Liver (tissue), 9 donors: ENCODE results near the gene HEYL. TPM values are rescaled to one million over a fixed set of nuclear protein-coding genes. Genes with fewer than 3 reads are reported as not detected.

Experiments used
- DNase-seq: peaks from one replicate; pipeline ENCODE4 v3.0.0-alpha.2; 2017; ENCODE audit warnings: low spot score
- H3K27ac ChIP-seq, 2 donors: one replicate each; pipeline ENCODE4 v1.7.0; 2013; ENCODE audit warnings: inconsistent platforms in 2 of 2, low read length in 2 of 2, control low read depth in 1 of 2, low read depth in 1 of 2, mild to moderate bottlenecking in 1 of 2
- H3K27me3 ChIP-seq, 4 donors: one replicate each; pipeline versions ENCODE4 v1.6.1 to v1.7.0; 2013; ENCODE audit warnings: low read length in 3 of 4, inconsistent platforms in 1 of 4, mild to moderate bottlenecking in 1 of 4, moderate library complexity in 1 of 4; ENCODE audit not compliant: control insufficient read depth in 4 of 4, insufficient read depth in 4 of 4
- H3K36me3 ChIP-seq, 4 donors: one replicate each; pipeline versions ENCODE4 v1.6.1 to v1.7.0; 2013; ENCODE audit warnings: low read length in 3 of 4, mild to moderate bottlenecking in 3 of 4, low read depth in 1 of 4, moderate library complexity in 1 of 4; ENCODE audit not compliant: control insufficient read depth in 4 of 4, insufficient read depth in 3 of 4
- H3K4me1 ChIP-seq, 4 donors: one replicate each; pipeline versions ENCODE4 v1.6.1 to v1.7.0; 2013; ENCODE audit warnings: low read length in 3 of 4, mild to moderate bottlenecking in 3 of 4, moderate library complexity in 1 of 4; ENCODE audit not compliant: control insufficient read depth in 4 of 4, insufficient read depth in 4 of 4
- H3K4me3 ChIP-seq, 3 donors: one replicate each; pipeline versions ENCODE4 v1.6.1 to v1.7.0; 2013; ENCODE audit warnings: low read length in 3 of 3, control low read depth in 1 of 3, low read depth in 1 of 3, mild to moderate bottlenecking in 1 of 3
- H3K9ac ChIP-seq, 2 donors: one replicate each; pipeline ENCODE4 v1.7.0; 2013; ENCODE audit warnings: low read length in 2 of 2, mild to moderate bottlenecking in 2 of 2, moderate library complexity in 2 of 2, control low read depth in 1 of 2, low read depth in 1 of 2
- H3K9me3 ChIP-seq, 4 donors: one replicate each; pipeline versions ENCODE4 v1.6.1 to v1.7.0; 2013; ENCODE audit warnings: low read length in 3 of 4; ENCODE audit not compliant: control insufficient read depth in 4 of 4
- EGR1 ChIP-seq, 2 donors: IDR thresholded peaks; 2 replicates each; pipeline ENCODE4 v1.6.1; 2016 to 2018; ENCODE audit warnings: antibody characterized with exemption in 2 of 2, low read depth in 2 of 2
- FOXA1 ChIP-seq: IDR thresholded peaks from 2 replicates; pipeline ENCODE4 v1.6.1; 2016; ENCODE audit warnings: antibody characterized with exemption
- FOXA2 ChIP-seq: IDR thresholded peaks from 2 replicates; pipeline ENCODE4 v1.6.1; 2016; ENCODE audit warnings: antibody characterized with exemption
- GABPA ChIP-seq, 2 donors: IDR thresholded peaks in 1 of 2; conservative IDR thresholded peaks in 1 of 2; 2 replicates each; pipeline ENCODE4 v1.6.1; 2016; ENCODE audit warnings: antibody characterized with exemption in 2 of 2, mild to moderate bottlenecking in 1 of 2, moderate library complexity in 1 of 2
- HNF4A ChIP-seq, 2 donors: conservative IDR thresholded peaks; 2 replicates each; pipeline ENCODE4 v1.6.1; 2016; ENCODE audit warnings: antibody characterized with exemption in 2 of 2, mild to moderate bottlenecking in 2 of 2
- HNF4G ChIP-seq: IDR thresholded peaks from 2 replicates; pipeline ENCODE4 v1.6.1; 2016; ENCODE audit warnings: antibody characterized with exemption
- JUND ChIP-seq, 2 donors: IDR thresholded peaks; 2 replicates each; pipeline ENCODE4 v1.6.1; 2016; ENCODE audit warnings: antibody characterized with exemption in 2 of 2
- NR2F2 ChIP-seq: IDR thresholded peaks from 2 replicates; pipeline ENCODE4 v1.6.1; 2016; ENCODE audit warnings: antibody characterized with exemption
- RAD21 ChIP-seq, 2 donors: IDR thresholded peaks; 2 replicates each; pipeline ENCODE4 v1.6.1; 2016; ENCODE audit warnings: antibody characterized with exemption in 2 of 2, mild to moderate bottlenecking in 2 of 2
- RXRA ChIP-seq, 2 donors: IDR thresholded peaks; 2 replicates each; pipeline ENCODE4 v1.6.1; 2017 to 2018; ENCODE audit warnings: antibody characterized with exemption in 2 of 2, mild to moderate bottlenecking in 1 of 2
- SP1 ChIP-seq: IDR thresholded peaks from 2 replicates; pipeline ENCODE4 v1.6.1; 2018; ENCODE audit warnings: antibody characterized with exemption, mild to moderate bottlenecking
- TAF1 ChIP-seq: conservative IDR thresholded peaks from 2 replicates; pipeline ENCODE4 v1.6.1; 2016; ENCODE audit warnings: antibody characterized with exemption, mild to moderate bottlenecking
- YY1 ChIP-seq: IDR thresholded peaks from 2 replicates; pipeline ENCODE4 v1.6.1; 2016; ENCODE audit warnings: antibody characterized with exemption, mild to moderate bottlenecking
- WGBS: extraction: QIAGEN DNeasy Blood & Tissue Kit; methylation state at CpG from one replicate; pipeline ENCODE4 v1.1.7; 2013; 5-methylcytosine and 5-hydroxymethylcytosine counted together
- polyA plus RNA-seq, 2 donors: library from polyadenylated mRNA; stranded (reverse) in 1 of 2; unstranded in 1 of 2; fragments of 200-250 nt in 1 of 2; fragments of >200 nt in 1 of 2; fragmentation: Nextera tagmentation in 1 of 2; extraction: Ambion mirVana in 1 of 2; gene quantifications; one replicate each; pipeline versions ENCODE4 v1.2.1 to v1.2.3, GENCODE V29; 2013 to 2015
- total RNA-seq, 2 donors: library from RNA; depleted of rRNA; stranded (reverse); fragments of >200 nt; gene quantifications; one replicate each; pipeline ENCODE4 v1.2.3, GENCODE V29; 2014
- TF ChIP-seq, protein P1 (sequence below): IDR thresholded peaks from 2 replicates; pipeline ENCODE4 v1.6.1; 2016; ENCODE audit warnings: antibody characterized with exemption
- TF ChIP-seq, protein P2 (sequence below): IDR thresholded peaks from 2 replicates; pipeline ENCODE4 v1.6.1; 2016; ENCODE audit warnings: antibody characterized with exemption
- TF ChIP-seq, protein P3 (sequence below): IDR thresholded peaks from 2 replicates; pipeline ENCODE4 v1.6.1; 2016; ENCODE audit warnings: antibody characterized with exemption
- TF ChIP-seq, protein P4 (sequence below): fragments of 150-350 bp; IDR thresholded peaks from 2 replicates; pipeline ENCODE4 v1.5.1; 2017; ENCODE audit warnings: improper control_type of control experiment, low read depth, low read length; ENCODE audit not compliant: missing input control
- donor health status: healthy.
- donor health status: healthy.
- donor health status: healthy.
- donor health status: healthy.
- donor health status: healthy.

HEYL gene
- total and polyA plus RNA-seq, 4 donors, result 0.61 to 1.7 (median 1.2) TPM

DNA sequence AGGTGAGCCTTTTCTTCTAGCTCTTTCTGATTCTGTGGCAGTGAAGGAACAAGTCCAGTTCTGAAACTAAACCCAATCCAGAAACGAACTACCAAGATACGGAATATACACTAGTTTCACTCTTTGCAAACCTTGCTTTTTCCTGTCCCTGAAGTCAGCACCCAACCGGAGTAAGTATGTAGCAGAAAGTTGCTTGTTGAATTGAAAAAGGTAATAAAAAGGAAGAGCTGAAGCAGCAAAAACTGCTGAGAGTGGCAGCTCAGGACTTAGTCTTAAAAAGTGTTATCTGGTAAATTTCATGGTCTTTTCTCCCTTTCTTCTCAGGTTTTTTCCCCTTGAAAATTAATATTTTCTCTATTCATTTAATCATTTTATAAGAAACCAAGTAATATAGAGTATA, 41.9 kb upstream of the HEYL start:
- no peak for TF ChIP-seq NR2F2
- TF ChIP-seq EGR1 (IDR thresholded peaks at IDR 0.05; ENCODE audit: low read depth in 2 of 2), result no peak
- no peak for TF ChIP-seq RAD21 (IDR thresholded peaks at IDR 0.05)
- TF ChIP-seq, protein P1, sequence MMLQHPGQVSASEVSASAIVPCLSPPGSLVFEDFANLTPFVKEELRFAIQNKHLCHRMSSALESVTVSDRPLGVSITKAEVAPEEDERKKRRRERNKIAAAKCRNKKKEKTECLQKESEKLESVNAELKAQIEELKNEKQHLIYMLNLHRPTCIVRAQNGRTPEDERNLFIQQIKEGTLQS, result no peak
- no peak for TF ChIP-seq FOXA2
- no peak for TF ChIP-seq FOXA1
- WGBS, result 73% methylated on average over 3 of the region's 3 CpGs
- Histone ChIP-seq H3K27ac (no peak overlapping the region), H3K27me3 (peaks cover 0 to 7% (median 1%) of the 10 kb centered on the region in 4 donors), H3K4me3 (no peak overlapping the region), H3K9me3 (no peaks in the 10 kb centered on the region), H3K9ac (no peak overlapping the region), H3K36me3 (no peaks in the 10 kb centered on the region), H3K4me1 (no peaks in the 10 kb centered on the region)
- DNase-seq, result no peak

DNA sequence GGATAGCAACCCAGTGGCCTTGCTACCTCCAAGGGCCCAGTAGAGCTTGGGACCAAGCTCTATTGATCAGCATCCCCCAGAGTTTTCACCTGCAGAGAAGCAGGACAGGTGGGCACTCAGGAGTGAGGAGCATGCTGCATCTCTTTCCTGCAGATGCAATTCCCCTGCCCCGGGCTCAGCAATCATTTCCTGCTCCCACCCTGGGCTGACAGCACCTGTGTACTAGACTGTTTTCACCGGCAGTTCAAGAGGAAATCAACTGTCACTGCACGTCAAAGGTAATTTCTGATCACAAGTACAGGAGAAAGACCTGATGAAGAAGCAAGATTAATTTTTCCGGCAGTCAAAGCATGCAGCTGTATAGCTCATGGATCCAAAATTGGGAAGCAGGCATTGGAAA, 41.3 kb upstream of the HEYL start:
- H3K4me3 ChIP-seq, result no peak overlapping the region
- TF ChIP-seq NR2F2 (no peak), FOXA2 (no peak), YY1 (no peak), JUND (IDR thresholded peaks at IDR 0.05) (no peak), SP1 (no peak)
- TF ChIP-seq, protein P2, sequence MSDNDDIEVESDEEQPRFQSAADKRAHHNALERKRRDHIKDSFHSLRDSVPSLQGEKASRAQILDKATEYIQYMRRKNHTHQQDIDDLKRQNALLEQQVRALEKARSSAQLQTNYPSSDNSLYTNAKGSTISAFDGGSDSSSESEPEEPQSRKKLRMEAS, result no peak
- no peak overlapping the region for H3K27ac ChIP-seq
- no peak for DNase-seq
- no peak overlapping the region for H3K9ac ChIP-seq
- H3K4me1 ChIP-seq, result no peaks in the 10 kb centered on the region
- H3K9me3 ChIP-seq, result no peaks in the 10 kb centered on the region
- H3K27me3 ChIP-seq, result peaks cover 0 to 7% (median 1%) of the 10 kb centered on the region in 4 donors
- H3K36me3 ChIP-seq, result no peaks in the 10 kb centered on the region
- 74% methylated on average over 4 of the region's 4 CpGs for WGBS

DNA sequence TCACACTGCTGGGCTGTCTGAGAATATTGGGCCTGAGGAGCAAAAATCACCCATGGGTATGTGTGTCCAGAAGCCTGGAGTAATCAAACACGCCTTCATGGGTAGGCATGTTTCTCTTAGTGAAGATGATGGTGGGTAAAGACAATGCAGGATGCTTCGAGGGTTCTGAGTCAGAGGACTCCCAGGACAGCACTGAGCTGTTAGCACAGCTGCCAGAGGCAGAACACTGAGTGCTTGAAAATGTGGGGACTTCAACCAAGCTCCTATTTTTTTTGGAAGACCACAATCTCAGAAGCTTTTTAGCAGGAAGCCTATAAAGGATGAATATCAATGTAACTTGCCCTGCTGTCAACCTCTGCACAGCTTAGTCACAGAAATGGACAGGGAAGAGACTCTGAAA, 40.4 kb upstream of the HEYL start:
- Histone ChIP-seq H3K4me3 (no peak overlapping the region), H3K27me3 (peaks cover 0 to 5% (median 1%) of the 10 kb centered on the region in 4 donors), H3K9me3 (no peaks in the 10 kb centered on the region), H3K27ac (no peak overlapping the region), H3K36me3 (no peaks in the 10 kb centered on the region), H3K9ac (no peak overlapping the region), H3K4me1 (no peaks in the 10 kb centered on the region)
- DNase-seq, result no peak
- TF ChIP-seq EGR1 (IDR thresholded peaks at IDR 0.05; ENCODE audit: low read depth in 2 of 2) (no peak), HNF4A (conservative IDR thresholded peaks at IDR 0.05) (no peak), HNF4G (no peak)
- WGBS, result 58% methylated on average over 2 of the region's 2 CpGs

DNA sequence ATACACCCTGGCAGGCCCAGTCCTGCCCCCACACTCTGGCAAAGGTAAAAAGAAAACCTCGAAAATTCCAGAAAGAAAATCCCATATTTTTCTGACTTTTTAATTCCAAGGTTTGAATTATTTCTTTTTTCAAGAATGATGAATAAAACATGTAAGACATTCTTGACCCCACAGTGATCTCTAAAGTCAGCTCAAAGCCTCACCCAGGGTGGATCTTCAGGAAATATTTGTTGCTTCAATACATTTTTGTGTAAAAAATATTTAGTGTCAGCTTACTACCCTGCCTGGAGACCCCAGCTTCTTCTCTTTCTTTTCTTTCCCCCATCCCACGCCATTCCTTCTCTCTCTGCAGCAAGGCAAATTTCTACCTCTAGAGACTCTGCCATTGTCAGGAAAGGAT, 39.4 kb upstream of the HEYL start:
- WGBS, result 75% methylated on average over 2 of the region's 2 CpGs
- Histone ChIP-seq H3K4me1 (no peaks in the 10 kb centered on the region), H3K27ac (no peak overlapping the region), H3K9me3 (no peaks in the 10 kb centered on the region), H3K27me3 (peaks cover 0 to 2% (median 0%) of the 10 kb centered on the region in 4 donors), H3K9ac (no peak overlapping the region), H3K36me3 (no peaks in the 10 kb centered on the region), H3K4me3 (no peak overlapping the region)
- DNase-seq, result no peak
- TF ChIP-seq NR2F2 (no peak), EGR1 (IDR thresholded peaks at IDR 0.05; ENCODE audit: low read depth in 2 of 2) (no peak), TAF1 (no peak), YY1 (no peak), RAD21 (IDR thresholded peaks at IDR 0.05) (no peak), HNF4G (no peak), SP1 (no peak), FOXA1 (no peak), RXRA (IDR thresholded peaks at IDR 0.05) (no peak), GABPA (IDR thresholded peaks at IDR 0.05 in 1 of 2, conservative IDR thresholded peaks at IDR 0.05 in 1 of 2) (no peak), HNF4A (conservative IDR thresholded peaks at IDR 0.05) (no peak)
- TF ChIP-seq, protein P2, result no peak
- TF ChIP-seq, protein P1, result no peak
- TF ChIP-seq, protein P3, sequence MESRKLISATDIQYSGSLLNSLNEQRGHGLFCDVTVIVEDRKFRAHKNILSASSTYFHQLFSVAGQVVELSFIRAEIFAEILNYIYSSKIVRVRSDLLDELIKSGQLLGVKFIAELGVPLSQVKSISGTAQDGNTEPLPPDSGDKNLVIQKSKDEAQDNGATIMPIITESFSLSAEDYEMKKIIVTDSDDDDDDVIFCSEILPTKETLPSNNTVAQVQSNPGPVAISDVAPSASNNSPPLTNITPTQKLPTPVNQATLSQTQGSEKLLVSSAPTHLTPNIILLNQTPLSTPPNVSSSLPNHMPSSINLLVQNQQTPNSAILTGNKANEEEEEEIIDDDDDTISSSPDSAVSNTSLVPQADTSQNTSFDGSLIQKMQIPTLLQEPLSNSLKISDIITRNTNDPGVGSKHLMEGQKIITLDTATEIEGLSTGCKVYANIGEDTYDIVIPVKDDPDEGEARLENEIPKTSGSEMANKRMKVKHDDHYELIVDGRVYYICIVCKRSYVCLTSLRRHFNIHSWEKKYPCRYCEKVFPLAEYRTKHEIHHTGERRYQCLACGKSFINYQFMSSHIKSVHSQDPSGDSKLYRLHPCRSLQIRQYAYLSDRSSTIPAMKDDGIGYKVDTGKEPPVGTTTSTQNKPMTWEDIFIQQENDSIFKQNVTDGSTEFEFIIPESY, result no peak
- TF ChIP-seq, protein P4, sequence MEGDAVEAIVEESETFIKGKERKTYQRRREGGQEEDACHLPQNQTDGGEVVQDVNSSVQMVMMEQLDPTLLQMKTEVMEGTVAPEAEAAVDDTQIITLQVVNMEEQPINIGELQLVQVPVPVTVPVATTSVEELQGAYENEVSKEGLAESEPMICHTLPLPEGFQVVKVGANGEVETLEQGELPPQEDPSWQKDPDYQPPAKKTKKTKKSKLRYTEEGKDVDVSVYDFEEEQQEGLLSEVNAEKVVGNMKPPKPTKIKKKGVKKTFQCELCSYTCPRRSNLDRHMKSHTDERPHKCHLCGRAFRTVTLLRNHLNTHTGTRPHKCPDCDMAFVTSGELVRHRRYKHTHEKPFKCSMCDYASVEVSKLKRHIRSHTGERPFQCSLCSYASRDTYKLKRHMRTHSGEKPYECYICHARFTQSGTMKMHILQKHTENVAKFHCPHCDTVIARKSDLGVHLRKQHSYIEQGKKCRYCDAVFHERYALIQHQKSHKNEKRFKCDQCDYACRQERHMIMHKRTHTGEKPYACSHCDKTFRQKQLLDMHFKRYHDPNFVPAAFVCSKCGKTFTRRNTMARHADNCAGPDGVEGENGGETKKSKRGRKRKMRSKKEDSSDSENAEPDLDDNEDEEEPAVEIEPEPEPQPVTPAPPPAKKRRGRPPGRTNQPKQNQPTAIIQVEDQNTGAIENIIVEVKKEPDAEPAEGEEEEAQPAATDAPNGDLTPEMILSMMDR, result no peak
